Embryonic facial prominence (tissue), 1 donor: ENCODE data around the gene TCTN2.

Experiments
- DNase-seq: peaks from one replicate; pipeline ENCODE4 v3.0.0-alpha.2; 2016; ENCODE audit errors: extremely low spot score

The TCTN2 gene

GRCh38 chr12:123670882-123671728 is at the start of gene TCTN2:
TCTN2 (plus strand) TSS chr12:123671113; CDS start chr12:123671241, 128 bp downstream.
- peak; percentile 83 for DNase-seq

- DNase-seq: no peak
Observed at GRCh38 chr12:123621619-123622530, 49.0 kb upstream of the TCTN2 start.

- DNase-seq: peak; percentile 95
Observed at GRCh38 chr12:123633379-123634141, 37.4 kb upstream of the TCTN2 start, which contains the start of the genes EIF2B1 and GTF2H3. EIF2B1 (minus strand) TSS chr12:123633686; CDS start chr12:123633557, 129 bp downstream. GTF2H3 (plus strand) TSS chr12:123633829; CDS start chr12:123633860, 31 bp downstream.

- DNase-seq: no peak
Observed at GRCh38 chr12:123634142-123634561, 36.8 kb upstream of the TCTN2 start.

- DNase-seq: no peak
Observed at GRCh38 chr12:123643911-123644310, 27.0 kb upstream of the TCTN2 start.

GRCh38 chr12:123645380-123645779 is 25.5 kb upstream of the TCTN2 start:
- no peak for DNase-seq

- no peak for DNase-seq
Observed at GRCh38 chr12:123645878-123646277, 25.0 kb upstream of the TCTN2 start.

- no peak for DNase-seq
Observed at GRCh38 chr12:123648401-123648800, 22.5 kb upstream of the TCTN2 start.

GRCh38 chr12:123654129-123654701 is 16.7 kb upstream of the TCTN2 start:
- no peak for DNase-seq

GRCh38 chr12:123655420-123655819 is 15.5 kb upstream of the TCTN2 start:
- DNase-seq: no peak

GRCh38 chr12:123656392-123656791 is 14.5 kb upstream of the TCTN2 start:
- DNase-seq: no peak

- DNase-seq: no peak
Observed at GRCh38 chr12:123657211-123657610, 13.7 kb upstream of the TCTN2 start.

GRCh38 chr12:123659996-123660727 is 10.8 kb upstream of the TCTN2 start:
- no peak for DNase-seq

GRCh38 chr12:123667771-123668170 is 3.1 kb upstream of the TCTN2 start:
- DNase-seq: no peak

GRCh38 chr12:123671876-123672275 is 963 bp downstream of the TCTN2 start:
- no peak for DNase-seq

- DNase-seq: no peak
Observed at GRCh38 chr12:123675436-123675835, 4.5 kb downstream of the TCTN2 start.

GRCh38 chr12:123676616-123677320 is 5.9 kb downstream of the TCTN2 start:
- no peak for DNase-seq

GRCh38 chr12:123678981-123679380 is 8.1 kb downstream of the TCTN2 start:
- DNase-seq: no peak

- DNase-seq: no peak
Observed at GRCh38 chr12:123681605-123682004, 10.7 kb downstream of the TCTN2 start.

- no peak for DNase-seq
Observed at GRCh38 chr12:123683964-123684363, 13.1 kb downstream of the TCTN2 start.
